ENCODE measurements around the gene DAPP1.
"Not testable (repeated sequence)": the region's sequence is repeated elsewhere in the genome, so short reads cannot be mapped to it uniquely, and the experiment has no call there.

DAPP1 gene

DNA sequence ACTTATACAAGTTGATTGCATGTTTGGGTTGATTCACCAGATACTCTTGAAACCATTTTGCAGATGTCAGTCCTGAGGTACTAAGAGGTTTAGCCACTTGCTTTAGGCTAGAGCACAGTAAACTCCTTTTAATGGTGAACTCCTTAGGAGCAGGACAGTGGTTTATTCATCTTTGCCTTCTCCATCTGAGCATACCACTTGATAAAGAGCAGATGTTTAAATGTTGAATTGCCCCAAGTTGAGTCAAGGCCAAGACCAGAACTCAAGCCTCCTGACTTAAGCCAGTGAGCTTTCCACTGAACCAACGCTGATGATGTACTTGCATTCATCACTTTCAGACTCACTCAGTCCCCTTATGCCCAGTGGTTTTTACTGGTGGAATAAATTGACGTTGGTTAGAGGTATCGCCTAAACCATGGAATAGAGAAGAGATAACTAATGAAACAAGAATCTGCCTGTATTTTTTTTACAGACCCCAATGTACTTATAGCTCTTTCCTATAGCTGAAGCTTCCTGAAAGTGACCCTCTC lies 7.5 kb downstream of the DAPP1 start:
- no peak for DNase-seq (ENCODE audit: low read depth, low spot score)

DNA sequence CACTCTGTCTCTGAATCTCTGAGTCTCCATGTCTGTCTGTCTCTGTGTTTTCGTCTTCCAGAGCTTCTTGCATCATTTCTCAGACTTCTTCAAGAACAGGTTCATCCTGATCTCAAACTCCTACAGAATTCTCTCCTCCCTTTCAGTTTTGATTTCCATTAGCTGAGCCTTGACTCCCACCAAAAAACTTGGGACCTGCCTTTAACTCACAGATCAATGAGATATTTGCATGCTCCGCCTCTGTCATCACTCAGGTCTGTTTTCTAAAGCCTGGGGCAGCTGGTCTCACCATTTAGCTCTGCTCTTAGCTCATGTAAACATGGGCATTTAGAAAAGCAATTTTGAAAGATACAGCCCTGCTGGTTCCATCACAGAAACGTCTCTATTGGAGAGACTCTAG lies 8.6 kb downstream of the DAPP1 start:
- no peak for DNase-seq (ENCODE audit: low read depth, low spot score)

DNA sequence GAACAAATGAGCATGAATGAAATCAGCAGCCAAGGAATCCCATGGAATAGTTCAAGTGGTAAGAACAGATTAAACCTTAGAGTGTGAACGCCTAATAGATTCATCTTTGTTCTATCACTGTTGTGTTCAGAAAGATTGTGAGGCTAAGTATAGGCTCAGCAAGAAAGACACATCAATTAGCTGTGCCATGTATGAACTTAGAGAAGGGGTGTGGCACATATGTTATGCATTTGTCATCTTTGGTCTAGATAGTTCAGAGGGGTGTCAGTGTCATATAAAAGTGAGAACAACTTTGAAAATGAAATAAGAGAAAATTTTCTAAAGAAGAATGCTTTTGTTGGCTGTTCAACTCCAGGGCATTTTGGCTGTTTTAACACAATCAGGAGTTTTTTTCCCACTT lies 9.4 kb downstream of the DAPP1 start:
- no peak for DNase-seq (ENCODE audit: low read depth, low spot score)

DNA sequence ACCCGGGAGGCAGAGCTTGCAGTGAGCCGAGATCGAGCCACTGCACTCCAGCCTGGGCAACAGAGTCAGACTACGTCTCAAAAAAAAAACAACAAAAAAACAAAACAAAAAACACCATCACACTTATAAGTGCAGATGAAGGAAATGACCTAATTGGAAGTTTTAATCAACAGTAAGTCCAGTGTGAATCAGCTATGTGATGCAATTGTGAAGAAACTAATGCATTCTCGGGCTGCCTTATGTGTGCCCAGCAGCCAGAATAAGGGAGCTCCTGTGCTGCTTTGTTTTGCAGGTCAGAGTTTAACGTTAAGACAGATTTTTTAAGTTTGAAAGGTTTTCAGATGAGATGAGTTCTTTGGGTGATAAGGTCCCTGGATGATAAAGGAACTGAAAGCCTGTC lies 10.8 kb downstream of the DAPP1 start:
- no peak for DNase-seq (ENCODE audit: low read depth, low spot score)

DNA sequence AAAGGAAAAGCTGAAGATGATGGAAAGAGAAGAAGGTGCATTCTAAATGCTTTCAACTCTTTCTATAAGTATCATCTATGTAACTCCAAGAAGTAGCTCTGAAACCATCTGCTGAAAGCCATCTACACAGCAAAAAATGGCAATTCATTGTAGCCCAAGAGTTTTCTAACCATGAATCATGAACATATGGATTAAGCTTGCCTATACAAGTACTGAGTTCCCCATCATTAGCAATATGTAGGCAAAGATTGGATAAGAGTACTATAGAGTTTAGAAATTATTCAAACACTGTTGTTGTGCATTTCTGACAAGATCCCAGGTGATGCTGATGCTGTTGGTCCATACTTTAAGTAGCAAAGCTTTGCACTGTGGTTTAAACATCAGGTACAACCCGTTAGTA lies 11.2 kb downstream of the DAPP1 start:
- DNase-seq (ENCODE audit: low read depth, low spot score): no peak

DNA sequence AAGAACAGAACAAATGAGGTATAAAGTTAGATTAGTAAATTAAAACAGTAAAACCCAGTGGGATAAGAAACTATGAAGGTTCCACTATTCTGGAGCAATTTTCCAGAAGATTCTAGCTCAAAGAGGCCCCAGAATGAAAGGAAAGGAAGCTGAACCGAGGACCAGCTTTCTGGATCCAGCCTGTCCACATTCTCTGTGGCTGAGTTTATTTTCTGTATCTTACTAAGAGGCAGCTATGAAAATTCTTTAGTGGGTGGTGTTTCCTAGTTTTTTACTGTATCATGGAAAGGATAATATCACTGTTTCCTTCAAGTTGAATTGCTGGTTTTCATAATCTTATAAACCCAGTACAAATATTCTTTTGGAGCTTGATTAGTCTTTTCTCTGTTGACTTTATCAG lies 11.8 kb downstream of the DAPP1 start:
- DNase-seq (ENCODE audit: low read depth, low spot score): no peak

DNA sequence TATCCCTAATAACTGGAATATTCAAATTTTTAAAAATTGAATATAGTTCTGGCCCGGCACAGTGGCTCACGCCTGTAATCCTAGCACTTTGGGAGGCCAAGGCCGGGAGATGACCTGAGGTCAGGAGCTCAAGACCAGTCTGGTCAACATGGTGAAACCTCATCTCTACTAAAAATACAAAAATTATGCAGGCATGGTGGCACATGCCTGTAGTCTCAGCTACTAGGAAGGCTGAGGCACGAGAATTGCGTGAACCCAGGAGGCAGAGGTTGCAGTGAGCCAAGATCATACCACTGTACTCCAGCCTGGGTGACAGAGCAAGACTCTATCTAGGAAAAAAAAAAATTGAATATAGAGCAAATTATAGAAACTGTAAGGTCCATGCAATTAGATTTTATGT lies 13.4 kb downstream of the DAPP1 start:
- not testable (repeated sequence) for DNase-seq (ENCODE audit: low read depth, low spot score)

DNA sequence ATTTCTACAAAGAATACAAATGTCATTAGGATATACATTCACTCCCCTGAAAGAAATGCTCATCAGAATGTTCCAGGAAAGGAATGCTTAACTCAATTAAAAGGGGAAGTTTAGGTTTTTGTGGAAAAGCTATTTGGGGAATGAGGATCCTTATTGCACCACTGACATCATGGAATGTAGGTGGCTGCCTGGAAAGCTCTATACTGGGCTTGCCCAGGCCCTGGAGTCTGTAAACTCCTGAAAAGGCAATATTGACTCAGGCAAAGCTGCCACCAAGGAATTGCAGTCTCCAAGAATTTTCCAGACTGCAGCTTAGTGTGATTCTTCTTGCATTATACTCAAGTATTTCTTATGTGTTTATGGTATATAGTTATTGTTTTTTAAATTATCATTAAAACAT lies 15.7 kb downstream of the DAPP1 start:
- DNase-seq (ENCODE audit: low read depth, low spot score): no peak

DNA sequence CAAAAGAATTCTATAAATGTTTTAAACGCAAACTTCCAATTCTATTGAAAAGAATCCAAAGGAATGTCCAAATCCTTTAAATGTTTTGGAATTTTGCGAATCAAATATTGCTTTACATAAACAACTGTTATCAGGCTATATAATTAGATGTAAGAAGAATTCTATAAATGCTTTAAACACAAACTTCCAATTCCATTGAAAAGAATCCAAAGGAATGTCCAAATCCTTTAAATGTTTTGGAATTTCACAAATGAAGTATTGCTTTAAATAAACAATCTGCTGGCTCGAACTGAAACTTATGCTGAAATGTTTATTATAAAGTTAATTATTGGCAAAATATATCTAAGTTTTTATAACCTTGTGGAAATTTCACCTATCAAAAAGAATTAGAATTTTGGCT lies 16.1 kb downstream of the DAPP1 start:
- DNase-seq (ENCODE audit: low read depth, low spot score): no peak

DNA sequence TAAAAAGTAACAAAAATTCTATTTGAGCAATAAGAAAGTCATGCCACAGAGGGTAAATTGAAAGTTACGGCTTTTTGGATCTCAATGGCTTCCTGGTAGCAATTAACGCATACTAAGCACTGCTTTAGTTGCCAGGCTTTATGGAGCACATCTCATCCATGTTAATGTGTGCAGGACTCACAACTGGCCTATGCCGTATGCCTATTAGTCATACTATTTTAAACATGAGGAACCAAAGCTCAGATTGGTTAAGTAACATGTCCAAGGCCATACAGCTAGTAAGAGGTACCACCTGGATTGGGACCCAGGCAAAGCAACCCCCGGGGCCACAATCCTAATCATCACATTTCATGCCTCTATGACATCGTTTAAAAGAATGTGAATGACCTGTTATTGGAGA lies 17.1 kb downstream of the DAPP1 start:
- DNase-seq (ENCODE audit: low read depth, low spot score): no peak

DNA sequence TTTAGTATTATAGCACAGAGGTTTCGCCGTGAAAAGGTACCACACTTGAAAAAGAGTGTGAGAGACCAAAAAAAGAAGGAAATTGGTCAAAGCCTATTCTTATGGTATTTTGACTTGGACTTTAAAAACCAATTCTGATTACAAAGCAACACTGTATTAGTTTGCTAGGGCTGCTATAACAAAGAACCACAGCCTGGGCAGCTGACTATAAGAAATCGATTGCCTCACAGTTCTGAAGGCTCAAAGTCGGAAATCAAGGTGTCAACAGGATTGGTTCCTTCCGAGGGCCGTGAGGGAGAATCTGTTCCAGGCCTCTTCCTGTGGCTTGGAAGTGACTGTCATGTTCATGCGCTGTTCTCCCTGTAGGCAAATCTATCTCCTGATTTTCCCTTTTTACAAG lies 17.9 kb downstream of the DAPP1 start:
- DNase-seq (ENCODE audit: low read depth, low spot score): no peak

DNA sequence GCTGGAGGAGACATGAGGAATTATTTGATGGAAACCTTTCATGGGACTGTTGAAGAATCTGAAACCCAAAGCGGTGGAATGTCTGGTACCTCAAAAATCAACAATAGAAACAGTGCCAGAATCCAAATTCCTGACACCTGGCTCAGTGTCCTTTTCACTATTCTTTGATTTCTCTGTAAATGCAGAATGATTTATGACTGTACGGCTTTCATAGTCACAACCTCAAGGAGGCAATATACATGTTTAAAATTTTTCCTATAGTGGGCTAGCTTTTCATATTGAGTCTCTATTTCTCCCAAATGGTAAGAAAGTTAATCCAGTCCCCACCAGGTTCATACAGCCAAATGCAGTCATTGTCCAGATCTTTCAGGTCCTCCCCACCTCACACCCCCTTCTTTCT lies 19.3 kb downstream of the DAPP1 start:
- no peak for DNase-seq (ENCODE audit: low read depth, low spot score)

DNA sequence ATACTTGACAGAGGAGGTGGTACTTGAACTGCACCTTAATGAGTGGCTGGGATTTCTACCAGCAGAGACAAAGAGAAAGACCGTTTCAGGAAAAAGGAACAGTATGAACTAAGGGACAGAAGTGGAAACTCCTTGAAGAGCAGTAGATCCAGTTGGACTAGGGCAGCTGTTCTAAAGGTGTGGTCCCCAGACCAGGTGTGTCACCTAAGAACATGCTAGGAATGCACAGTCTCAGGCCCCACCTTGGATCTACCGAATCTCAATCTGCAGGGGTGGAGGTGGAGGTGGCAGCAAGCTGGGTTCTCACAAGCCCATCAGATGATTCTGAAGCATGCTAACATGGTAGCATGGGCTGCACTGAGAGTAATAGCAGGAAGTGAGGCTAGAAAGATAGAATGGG lies 22.3 kb downstream of the DAPP1 start:
- no peak for DNase-seq (ENCODE audit: low read depth, low spot score)

DNA sequence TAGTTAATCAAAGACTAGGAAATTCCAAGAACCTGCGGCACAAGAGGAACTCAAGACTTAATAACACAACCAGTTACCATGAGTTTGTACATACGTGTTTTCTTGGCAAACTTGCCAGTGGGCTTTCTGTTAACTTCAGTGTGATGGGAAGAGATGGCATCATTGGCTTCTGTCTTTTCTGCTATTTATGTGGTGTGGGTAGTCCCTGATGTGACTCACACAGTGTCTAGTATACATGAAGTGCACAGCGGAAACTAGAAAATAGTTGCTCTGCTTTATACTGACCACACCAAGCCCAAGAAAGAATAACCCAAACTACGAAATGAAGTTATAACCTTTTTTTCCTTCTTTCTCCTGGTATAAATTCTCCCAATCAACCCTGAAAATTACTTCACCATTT lies 24.5 kb downstream of the DAPP1 start:
- DNase-seq (ENCODE audit: low read depth, low spot score): no peak

DNA sequence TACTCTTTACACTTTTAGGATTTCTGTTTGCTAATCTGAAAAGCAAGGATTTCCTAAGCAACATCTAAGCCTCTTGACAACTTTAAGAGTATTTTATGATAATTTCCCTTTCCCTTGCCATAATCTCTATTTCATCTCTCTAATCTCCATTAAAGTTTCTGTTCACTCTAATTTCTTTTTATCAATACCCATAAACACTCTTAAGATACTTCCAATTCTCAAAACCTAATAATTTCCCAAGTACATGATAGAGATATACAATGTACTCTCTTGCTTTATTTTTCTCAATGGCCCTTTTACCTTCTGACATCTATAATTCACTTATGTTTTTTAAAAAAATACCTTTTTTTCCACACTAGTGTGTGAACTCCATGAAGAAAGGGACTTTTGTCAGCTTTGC lies 26.8 kb downstream of the DAPP1 start:
- DNase-seq (ENCODE audit: low read depth, low spot score): no peak

DNA sequence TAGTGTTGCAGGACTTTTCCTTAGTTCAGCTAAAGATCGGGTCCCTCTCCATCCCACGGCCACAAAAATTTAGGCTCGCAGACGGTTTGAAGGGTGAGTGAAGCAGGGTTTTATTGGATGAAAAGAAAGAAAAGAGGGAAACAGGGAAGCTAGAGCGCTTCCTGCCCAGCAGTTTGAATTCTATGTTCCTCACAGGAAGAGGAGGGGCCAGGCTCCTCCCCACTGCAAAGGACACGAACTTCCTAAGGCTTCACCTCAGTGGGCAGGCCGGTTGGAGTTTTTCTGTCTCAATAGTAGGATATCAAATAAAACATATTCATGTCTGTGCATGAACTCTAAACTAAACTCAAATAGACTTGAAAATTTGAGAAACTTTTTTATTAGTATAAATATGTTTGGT lies 27.4 kb downstream of the DAPP1 start:
- no peak for DNase-seq (ENCODE audit: low read depth, low spot score)

DNA sequence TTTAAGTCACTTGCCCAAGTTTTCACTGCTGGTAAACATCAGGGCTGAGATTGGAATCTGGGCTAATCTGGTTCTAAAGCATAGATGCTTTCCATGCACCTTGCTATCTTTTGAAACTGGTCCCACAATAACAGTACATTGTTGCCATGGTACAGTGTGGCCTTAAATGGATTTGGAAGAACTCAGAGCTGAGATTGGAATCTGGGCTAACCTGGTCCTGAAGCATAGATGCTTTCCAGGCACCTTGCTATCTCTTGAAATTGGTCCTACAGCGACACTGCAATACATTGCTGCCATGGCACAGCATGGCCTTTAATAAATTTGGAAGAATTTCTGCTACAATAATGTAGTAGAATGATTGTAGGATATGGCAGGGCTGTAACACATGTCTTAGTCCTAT lies 28.6 kb downstream of the DAPP1 start:
- no peak for DNase-seq (ENCODE audit: low read depth, low spot score)

DNA sequence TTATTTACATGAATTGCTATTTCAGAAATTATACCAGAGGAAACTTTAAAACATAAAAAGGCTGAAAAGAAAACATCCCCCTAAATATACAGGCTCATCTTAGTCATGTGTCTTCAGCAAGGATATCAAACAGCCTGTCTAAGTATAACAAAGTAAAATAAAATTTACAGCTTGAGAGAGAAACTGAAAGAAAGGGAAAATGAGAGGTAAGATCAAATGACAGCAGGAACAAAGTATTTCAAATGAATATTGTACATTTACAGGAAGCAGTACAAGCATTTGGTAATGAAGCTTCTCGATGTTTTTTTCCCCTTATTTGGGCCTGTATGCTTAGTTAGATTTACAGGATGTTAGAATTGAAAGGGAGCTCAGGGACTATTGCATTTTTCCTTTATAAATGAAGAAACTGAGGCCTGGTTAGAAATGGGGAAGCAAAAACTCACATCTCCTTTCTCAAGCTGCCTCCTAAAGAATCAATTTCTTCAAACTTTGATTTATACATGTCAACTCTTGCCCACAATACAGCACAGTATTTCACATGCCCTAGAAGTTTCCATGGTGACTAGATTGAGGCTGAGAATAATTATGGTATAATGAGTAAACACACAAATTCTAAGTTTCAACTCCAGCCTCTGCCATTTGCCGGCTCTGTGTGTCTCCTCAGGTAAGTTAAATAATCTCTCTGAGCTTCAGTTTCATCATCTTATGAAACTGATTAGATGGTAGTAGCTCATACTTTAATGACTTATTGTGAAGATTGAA lies 29.3 kb downstream of the DAPP1 start:
- DNase-seq (ENCODE audit: low read depth, low spot score): no peak

DNA sequence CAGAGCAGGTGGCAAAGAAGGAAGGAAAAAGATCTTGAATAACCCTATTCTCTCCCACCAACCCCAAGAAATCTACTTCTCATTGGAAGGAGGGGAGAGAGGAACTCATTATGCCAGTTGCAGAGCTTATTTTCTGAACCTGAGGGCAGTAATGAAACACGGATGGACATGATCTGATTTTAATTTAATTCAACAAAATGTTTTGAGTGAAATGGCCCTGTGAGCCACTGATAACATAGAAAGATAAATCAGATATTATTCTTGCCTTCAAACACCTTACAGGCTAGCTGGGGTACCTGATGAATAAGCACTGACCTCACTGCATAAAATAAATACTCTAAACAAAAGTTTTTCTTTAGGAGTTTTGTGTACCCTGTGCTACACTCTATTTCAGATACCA lies 30.3 kb downstream of the DAPP1 start:
- no peak for DNase-seq (ENCODE audit: low read depth, low spot score)

DNA sequence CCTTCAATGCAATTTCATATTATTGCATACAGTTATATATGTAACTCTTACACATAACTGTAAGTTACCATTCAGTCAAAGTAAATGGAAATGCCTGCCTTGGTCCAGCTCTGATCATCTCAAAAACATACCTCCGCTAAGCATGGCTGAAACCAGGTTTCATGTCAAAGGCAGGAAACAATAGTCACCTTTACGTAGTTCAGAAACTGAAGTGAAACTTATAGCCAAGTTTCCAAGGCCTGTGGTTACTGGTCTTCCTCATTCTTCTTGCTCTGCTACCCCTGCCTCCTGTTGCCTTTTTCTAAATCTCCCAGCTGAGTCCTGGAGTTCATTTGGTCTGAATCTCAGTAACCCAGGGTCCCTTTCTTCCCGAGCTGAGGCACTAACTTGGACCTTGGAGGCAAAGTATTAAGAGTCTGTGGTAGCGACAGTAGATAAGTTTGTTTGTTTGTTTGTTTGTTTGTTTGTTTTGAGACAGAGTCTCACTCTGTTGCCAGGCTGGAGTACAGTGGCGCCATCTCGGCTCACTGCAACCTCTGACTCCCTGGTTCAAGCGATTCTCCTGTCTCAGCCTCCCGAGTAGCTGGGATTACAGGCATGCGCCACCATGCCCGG lies 30.8 kb downstream of the DAPP1 start:
- DNase-seq (ENCODE audit: low read depth, low spot score): no peak

DNA sequence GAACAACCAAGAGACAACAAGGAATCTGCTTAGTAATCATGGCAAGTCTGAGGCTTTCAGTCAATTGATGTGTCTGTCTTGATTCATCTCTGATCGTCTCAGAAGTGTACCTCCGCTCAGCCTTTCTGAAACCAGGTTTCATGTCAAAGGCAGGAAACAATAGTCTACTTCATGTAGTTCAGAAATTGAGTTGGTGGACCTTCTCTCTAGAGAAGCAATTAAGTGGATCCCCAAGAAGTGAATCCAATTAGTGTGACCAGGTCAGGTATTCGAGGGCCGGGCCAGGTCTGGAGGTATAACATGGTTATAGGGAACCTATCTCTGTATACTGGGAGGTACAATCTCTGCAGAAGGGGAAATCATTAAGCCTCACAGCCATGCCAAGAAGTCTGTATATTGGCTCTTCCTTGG lies 32.0 kb downstream of the DAPP1 start:
- DNase-seq (ENCODE audit: low read depth, low spot score): no peak

DNA sequence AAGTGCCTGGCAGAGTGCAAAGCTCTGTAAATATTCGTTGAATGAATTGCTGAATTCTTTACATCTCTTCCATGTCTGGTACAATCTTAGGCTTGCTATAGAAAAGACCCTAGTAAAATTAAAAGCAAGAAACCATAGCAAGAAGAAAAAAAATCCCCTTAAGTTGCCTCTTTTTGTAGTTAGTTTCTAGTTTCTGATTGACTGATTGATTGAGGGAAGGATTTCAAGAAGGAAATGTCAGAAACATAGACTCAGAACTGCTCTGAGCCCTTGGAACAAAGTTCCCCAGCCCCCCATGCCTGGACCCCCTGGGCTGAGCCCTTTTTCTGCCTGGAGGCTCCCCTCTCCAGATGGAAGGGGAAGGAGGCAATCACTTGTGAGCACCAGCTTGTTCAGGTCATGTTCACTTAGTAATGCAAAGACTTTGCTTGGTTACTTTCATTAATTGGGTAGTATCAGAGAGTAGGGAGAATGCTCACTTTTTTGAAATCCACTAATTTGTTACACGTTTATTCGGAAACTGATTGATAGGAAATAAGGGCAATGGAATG lies 35.6 kb downstream of the DAPP1 start:
- DNase-seq (ENCODE audit: low read depth, low spot score): no peak

DNA sequence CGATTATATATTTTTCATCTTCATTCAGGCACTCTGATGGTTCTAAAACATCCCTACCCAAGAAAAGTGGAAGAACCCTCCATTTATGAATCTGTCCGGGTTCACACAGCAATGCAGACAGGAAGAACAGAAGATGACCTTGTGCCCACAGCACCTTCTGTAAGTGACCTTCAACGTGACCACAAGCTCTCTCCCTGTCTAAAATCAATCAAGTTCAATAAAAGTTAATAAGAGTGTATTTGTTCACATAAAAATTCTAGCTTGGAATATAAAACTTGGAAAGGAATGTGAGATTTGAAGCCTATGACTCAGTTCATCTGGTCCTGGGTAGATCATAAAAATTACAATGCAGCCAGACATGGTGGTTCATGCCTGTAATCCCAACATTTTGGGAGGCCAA lies 36.6 kb downstream of the DAPP1 start:
- no peak for DNase-seq (ENCODE audit: low read depth, low spot score)

All from brain pericyte (primary cell).